ENCODE data around the gene DRG2. TPM values are rescaled to one million over a fixed set of nuclear protein-coding genes. Genes with fewer than 3 reads are reported as not detected.

DRG2 gene
- total and polyA plus RNA-seq, 9 of the 15 experiments (the other 6 are each of a cell fraction or from before 2014, with no cell fraction given), result 6.6 to 36.7 (median 26.1) TPM

GRCh38 chr17:18148586-18148985 lies 60.8 kb downstream of the DRG2 start:
- peaks cover 0 to 20% of the 10 kb centered on the region in 2 experiments; a peak in 2 of 5 replicates for H3K4me1 ChIP-seq (replicated peaks in 1 of 2; ENCODE audit: control insufficient read depth in 2 of 2, insufficient read depth in 2 of 2, low read length in 2 of 2)
- in situ Hi-C loops (cut with MboI) (no loop called here), intact Hi-C loops (cut with micrococcal nuclease) (loop anchor here (10.0 kb wide), 1 partner anchor 176 kb away; no protein-coding TSS in a partner anchor)
- CTCF ChIA-PET (ENCODE audit: low intra/inter-chr PET ratio), result no interaction called here
- WGBS (ENCODE audit: insufficient coverage, low coverage, missing lambda C conversion rate), result 58% methylated on average over 4 of the region's 7 CpGs
- no TSS peak for BruUV-seq (replicated peaks)
- no peak overlapping the region for H3K4me3 ChIP-seq
- no peak overlapping the region for H3K4me2 ChIP-seq (ENCODE audit: insufficient read depth, low read length)
- no peaks in the 10 kb centered on the region for H3K79me2 ChIP-seq (ENCODE audit: control insufficient read depth, insufficient read depth, low read length)
- no peaks in the 10 kb centered on the region for H3K9me3 ChIP-seq (replicated peaks; ENCODE audit: control insufficient read depth, insufficient read depth, low read depth, low read length)
- DNase-seq (ENCODE audit: extremely low read depth in 1 of 4, low spot score in 3 of 4) (no peak), FAIRE-seq (no peak), ATAC-seq (no peak)
- H4K20me1 ChIP-seq (replicated peaks; ENCODE audit: control insufficient read depth, insufficient read depth, low read length), result no peaks in the 10 kb centered on the region
- H3K27ac ChIP-seq (ENCODE audit: extremely low read depth, low read depth, low read length), result no peak overlapping the region
- no peaks in the 10 kb centered on the region for H3K36me3 ChIP-seq (ENCODE audit: control insufficient read depth, insufficient read depth, low read length)
- no peak overlapping the region for H3K9ac ChIP-seq (ENCODE audit: insufficient read depth in 1 of 2, low read depth in 2 of 2, low read length in 2 of 2)
- POLR2A ChIA-PET, result interaction anchor here (1.0 to 1.8 kb wide), 2 partner anchors 11 to 55 kb away, joined by 3 to 5 read pairs; no protein-coding TSS in a partner anchor
- H3K27me3 ChIP-seq (ENCODE audit: control insufficient read depth in 2 of 2, insufficient read depth in 2 of 2, low read length in 2 of 2), result no peaks in the 10 kb centered on the region
- no peaks in the 10 kb centered on the region for H3K9me1 ChIP-seq (ENCODE audit: control insufficient read depth, insufficient read depth, low read length)
- H2AFZ ChIP-seq (ENCODE audit: low read depth, low read length), result no peak overlapping the region
- TF ChIP-seq RUNX1 (IDR thresholded peaks at IDR 0.05; ENCODE audit: low read depth) (no peak), CHD4 (IDR thresholded peaks at IDR 0.05; ENCODE audit: insufficient read depth, insufficient replicate concordance, low read depth, low read length, poor library complexity, severe bottlenecking) (no peak), NFE2 (IDR thresholded peaks at IDR 0.05; ENCODE audit: low read depth) (no peak), PPARD (CRISPR knock-in tag; IDR thresholded peaks at IDR 0.05) (no peak), BDP1 (IDR thresholded peaks at IDR 0.05; ENCODE audit: insufficient read depth, insufficient read length) (no peak), ATF2 (CRISPR knock-in tag; IDR thresholded peaks at IDR 0.05) (no peak), PCBP2 (IDR thresholded peaks at IDR 0.05; ENCODE audit: low read depth, low read length, poor library complexity, severe bottlenecking) (no peak), TCF15 (CRISPR knock-in tag; IDR thresholded peaks at IDR 0.05) (no peak), ZNF263 (CRISPR knock-in tag; IDR thresholded peaks at IDR 0.05; ENCODE audit: borderline replicate concordance) (no peak), CTCF (IDR thresholded peaks at IDR 0.05 in 2 of 3, conservative IDR thresholded peaks at IDR 0.05 in 1 of 3; ENCODE audit: insufficient read depth in 2 of 3, low read depth in 1 of 3, low read length in 3 of 3) (no peak), ZHX1 (conservative IDR thresholded peaks at IDR 0.05; ENCODE audit: low read length) (no peak), TAL1 (IDR thresholded peaks at IDR 0.05) (no peak)
